ENCODE measurements around the gene SECISBP2.
A peak's percentile ranks its signal among the peaks of the same experiment; 100 is the strongest.
"Not testable (repeated sequence)": the region's sequence is repeated elsewhere in the genome, so short reads cannot be mapped to it uniquely, and the experiment has no call there.

SECISBP2 gene

DNA sequence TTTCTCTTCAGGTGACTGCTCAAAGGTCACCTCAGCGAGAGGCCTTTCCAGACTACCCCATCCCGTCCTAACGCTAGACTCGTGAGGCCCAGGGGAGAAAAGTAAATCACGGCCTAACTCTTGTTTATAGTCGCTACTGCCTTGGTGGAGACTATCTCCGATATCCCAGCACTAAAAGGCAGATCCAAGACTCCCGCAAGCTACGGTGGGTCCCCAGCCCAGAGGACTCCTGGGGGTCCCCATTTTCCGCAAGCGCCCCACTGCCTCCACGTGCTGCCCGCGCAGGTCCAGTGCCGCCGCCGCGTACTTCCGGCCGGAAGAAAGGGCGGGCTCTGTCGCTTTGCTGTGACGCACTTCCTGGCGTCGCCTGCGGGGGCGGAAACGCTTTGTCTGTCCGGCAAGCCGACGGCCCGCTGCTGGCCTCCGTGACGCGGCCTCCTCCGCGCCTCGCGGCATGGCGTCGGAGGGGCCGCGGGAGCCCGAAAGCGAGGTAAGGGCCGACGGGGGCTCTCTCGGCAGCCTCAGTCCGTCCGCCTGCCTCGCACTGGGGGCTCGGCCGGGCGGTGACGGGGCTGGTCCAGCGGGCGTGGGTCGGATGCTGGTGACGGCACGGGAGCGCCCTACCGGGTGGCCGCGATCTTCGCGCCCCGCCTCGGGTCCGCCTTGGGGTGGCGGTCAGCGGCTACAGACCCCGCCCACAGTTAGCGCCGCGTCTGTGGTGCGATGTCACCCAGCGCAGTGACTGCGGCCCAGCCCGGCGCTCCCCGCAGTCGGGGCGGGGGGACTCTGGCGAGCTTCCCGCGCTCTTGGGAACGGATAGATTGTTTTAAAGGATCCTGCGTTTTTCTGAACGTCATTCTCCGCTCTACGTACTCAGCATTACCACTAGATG, at the start of gene SECISBP2:
Gene SECISBP2, plus strand, starts transcription at position 378 of the 892 bp plus-strand sequence. Its CDS starts 77 bp downstream, at position 455.
- TF ChIP-seq, protein P1, sequence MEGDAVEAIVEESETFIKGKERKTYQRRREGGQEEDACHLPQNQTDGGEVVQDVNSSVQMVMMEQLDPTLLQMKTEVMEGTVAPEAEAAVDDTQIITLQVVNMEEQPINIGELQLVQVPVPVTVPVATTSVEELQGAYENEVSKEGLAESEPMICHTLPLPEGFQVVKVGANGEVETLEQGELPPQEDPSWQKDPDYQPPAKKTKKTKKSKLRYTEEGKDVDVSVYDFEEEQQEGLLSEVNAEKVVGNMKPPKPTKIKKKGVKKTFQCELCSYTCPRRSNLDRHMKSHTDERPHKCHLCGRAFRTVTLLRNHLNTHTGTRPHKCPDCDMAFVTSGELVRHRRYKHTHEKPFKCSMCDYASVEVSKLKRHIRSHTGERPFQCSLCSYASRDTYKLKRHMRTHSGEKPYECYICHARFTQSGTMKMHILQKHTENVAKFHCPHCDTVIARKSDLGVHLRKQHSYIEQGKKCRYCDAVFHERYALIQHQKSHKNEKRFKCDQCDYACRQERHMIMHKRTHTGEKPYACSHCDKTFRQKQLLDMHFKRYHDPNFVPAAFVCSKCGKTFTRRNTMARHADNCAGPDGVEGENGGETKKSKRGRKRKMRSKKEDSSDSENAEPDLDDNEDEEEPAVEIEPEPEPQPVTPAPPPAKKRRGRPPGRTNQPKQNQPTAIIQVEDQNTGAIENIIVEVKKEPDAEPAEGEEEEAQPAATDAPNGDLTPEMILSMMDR (IDR thresholded peaks at IDR 0.05; ENCODE audit: control insufficient read depth, insufficient read depth, low read depth, low read length, missing control alignments), result no peak
- H3K4me3 ChIP-seq (ENCODE audit: control insufficient read depth, low read depth, low read length), result peak within 1 kb of the TSS; percentile 76
- DNase-seq (ENCODE audit: low read depth), result peak; percentile 89

GRCh38 chr9:89273528-89274279, 44.6 kb upstream of the SECISBP2 start:
- DNase-seq (ENCODE audit: low read depth), result no peak
- TF ChIP-seq, protein P1 (IDR thresholded peaks at IDR 0.05; ENCODE audit: control insufficient read depth, insufficient read depth, low read depth, low read length, missing control alignments), result no peak
- no peak overlapping the region for H3K4me3 ChIP-seq (ENCODE audit: control insufficient read depth, low read depth, low read length)

DNA sequence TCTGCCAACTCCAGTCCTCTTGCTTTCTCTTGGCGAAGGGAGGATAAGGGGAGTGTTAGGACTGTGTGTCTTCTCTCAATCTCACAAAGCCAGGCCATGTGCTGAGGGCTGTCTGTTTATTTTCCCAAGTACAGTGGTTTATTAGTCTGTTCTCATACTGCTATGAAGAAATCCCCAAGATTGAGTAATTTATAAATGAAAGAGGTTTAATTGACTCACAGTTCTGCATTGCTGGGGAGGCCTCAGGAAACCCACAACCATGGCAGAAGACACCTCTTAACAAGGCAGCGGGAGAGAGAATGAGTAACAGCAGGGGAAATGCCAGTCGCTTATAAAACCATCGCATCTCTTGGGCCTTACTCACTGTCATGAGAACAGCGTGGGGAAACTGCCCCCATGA, 43.5 kb upstream of the SECISBP2 start:
- peak; percentile 99 for DNase-seq (ENCODE audit: low read depth)
- H3K4me3 ChIP-seq (ENCODE audit: control insufficient read depth, low read depth, low read length), result no peak overlapping the region
- TF ChIP-seq, protein P1 (IDR thresholded peaks at IDR 0.05; ENCODE audit: control insufficient read depth, insufficient read depth, low read depth, low read length, missing control alignments), result no peak

DNA sequence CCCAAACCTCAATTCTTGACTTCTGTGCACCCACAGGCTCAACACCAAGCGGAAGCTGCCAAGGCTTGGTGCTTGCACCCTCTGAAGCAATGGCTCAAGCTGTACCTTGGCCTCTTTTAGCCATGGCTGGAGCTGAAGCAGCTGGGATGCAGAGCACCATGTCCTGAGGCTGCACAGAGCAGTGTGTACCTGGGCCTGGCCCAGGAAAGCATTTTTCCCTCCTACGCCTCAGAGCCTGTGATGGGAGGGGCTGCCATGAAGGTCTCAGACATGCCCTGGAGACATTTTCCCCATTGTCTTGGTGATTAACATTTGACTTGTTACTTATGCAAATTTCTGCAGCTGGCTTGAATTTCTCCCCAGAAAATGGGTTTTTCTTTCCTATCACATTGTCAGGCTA, 42.3 kb upstream of the SECISBP2 start:
- not testable (repeated sequence) for H3K4me3 ChIP-seq (ENCODE audit: control insufficient read depth, low read depth, low read length); DNase-seq (ENCODE audit: low read depth)

GRCh38 chr9:89277043-89277442, 41.3 kb upstream of the SECISBP2 start:
- TF ChIP-seq, protein P1 (IDR thresholded peaks at IDR 0.05; ENCODE audit: control insufficient read depth, insufficient read depth, low read depth, low read length, missing control alignments), result no peak
- H3K4me3 ChIP-seq (ENCODE audit: control insufficient read depth, low read depth, low read length), result no peak overlapping the region

DNA sequence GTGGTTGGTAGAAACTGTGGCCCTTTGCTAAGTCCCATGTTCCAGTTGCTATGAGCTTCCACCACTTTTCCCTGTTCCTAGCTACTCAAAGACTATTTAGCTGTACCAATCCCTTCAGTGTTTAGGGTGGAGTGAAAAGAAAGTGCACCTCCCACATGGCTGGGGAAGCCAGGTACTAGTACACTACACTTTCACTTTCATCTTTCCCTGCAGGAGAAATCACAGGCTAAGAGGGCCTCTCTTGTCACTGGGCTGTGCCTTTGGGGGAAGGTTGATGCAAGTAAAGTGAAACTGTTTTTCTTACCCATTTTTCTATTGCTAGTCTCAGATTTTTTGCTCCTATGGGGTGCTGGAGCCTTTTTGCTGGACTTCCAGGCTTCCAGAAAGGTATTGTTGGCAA, 40.8 kb upstream of the SECISBP2 start:
- no peak overlapping the region for H3K4me3 ChIP-seq (ENCODE audit: control insufficient read depth, low read depth, low read length)
- TF ChIP-seq, protein P1 (IDR thresholded peaks at IDR 0.05; ENCODE audit: control insufficient read depth, insufficient read depth, low read depth, low read length, missing control alignments), result no peak
- no peak for DNase-seq (ENCODE audit: low read depth)

More at GRCh38 chr9:89277043-89277442, 41.3 kb upstream of the SECISBP2 start:
- DNase-seq (ENCODE audit: low read depth), result no peak

DNA sequence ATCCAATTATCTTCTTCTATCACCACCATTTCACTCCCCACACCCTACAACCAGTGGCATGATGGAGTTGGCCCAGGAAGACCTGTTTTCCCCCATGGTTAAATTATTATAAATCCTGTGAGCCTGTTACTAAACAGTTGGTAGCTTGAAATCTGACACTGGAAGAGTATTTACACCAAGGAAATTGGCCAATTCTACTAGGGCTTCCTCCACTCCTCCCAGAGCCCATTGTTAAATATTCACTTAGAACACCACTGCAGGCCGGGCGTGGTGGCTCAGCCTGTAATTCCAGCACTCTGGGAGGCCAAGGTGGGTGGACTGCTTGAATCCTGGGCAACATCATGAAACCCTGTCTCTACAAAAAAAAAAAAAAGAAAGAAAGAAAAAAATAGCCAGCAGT, 39.7 kb upstream of the SECISBP2 start:
- no peak for DNase-seq (ENCODE audit: low read depth)
- TF ChIP-seq, protein P1 (IDR thresholded peaks at IDR 0.05; ENCODE audit: control insufficient read depth, insufficient read depth, low read depth, low read length, missing control alignments), result no peak

More for the DNA sequence above, 39.7 kb upstream of the SECISBP2 start:
- H3K4me3 ChIP-seq (ENCODE audit: control insufficient read depth, low read depth, low read length), result no peak overlapping the region

Data from AG09309 (cell line).